Germinal center (tissue), 1 donor: ENCODE measurements around the gene VANGL1.

ENCODE experiments used
- DNase-seq: peaks from one replicate; pipeline ENCODE4 v3.0.0; 2012; ENCODE audit warnings: mixed read lengths, low spot score

Gene VANGL1

DNA sequence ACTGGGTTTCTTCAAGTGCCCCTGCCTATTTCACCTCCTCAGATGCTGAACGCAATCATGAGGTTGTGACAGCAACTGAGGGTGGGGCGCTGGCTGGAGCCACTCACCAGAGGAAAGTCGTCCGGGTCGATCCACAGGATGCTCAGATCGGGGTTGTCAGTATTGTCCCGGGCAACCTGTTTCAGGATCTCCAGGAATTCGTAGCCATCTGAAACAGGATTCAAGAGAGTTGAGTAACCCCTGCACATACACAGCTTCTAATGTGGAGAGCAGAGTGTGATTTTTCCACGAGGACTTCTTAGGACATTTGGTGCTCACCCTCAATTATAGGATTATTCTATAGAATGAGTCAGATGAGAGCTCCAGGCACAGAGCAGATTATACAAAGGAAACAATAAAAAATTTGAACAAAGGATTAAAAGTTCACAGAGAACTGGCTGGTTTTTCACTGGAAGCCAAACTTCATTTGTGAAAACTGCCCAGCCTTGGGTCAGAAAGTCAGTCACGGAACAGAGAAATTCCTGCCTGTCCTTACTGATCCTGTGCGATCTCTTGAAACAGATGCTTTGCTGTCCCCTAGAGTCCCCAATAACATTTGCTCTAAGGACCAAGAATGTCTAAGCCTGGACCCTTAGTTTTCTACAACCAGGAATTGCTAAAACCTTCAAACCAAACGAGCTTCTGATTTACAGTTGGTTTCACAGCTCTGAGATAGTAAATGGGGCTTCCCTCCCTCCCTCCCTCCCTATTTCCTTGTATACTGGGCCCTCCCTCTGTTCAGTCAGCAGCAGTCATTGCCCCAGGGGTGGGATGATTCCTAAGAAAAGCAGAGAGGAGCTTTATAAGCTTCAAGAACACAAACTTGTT lies 63.5 kb downstream of the VANGL1 start:
- DNase-seq, result no peak

DNA sequence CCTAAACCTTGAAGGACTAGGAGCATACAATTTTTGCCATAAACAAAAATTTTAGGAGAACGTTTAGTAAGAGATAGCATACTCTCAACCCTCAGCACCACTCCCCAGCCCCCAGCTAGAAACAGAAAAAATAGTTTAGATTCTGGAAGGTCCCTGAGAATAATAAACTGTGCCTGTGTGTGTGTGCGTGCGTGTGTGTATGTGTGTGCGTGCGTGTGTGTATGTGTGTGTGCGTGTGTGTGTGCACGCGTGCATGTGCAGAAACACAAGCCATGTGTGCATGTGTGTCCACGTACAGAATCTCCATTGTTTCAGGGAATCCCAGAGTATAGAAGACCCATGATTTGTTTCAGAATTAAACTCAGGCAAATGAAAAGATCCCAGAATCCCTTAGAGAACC lies 64.2 kb downstream of the VANGL1 start:
- no peak for DNase-seq

DNA sequence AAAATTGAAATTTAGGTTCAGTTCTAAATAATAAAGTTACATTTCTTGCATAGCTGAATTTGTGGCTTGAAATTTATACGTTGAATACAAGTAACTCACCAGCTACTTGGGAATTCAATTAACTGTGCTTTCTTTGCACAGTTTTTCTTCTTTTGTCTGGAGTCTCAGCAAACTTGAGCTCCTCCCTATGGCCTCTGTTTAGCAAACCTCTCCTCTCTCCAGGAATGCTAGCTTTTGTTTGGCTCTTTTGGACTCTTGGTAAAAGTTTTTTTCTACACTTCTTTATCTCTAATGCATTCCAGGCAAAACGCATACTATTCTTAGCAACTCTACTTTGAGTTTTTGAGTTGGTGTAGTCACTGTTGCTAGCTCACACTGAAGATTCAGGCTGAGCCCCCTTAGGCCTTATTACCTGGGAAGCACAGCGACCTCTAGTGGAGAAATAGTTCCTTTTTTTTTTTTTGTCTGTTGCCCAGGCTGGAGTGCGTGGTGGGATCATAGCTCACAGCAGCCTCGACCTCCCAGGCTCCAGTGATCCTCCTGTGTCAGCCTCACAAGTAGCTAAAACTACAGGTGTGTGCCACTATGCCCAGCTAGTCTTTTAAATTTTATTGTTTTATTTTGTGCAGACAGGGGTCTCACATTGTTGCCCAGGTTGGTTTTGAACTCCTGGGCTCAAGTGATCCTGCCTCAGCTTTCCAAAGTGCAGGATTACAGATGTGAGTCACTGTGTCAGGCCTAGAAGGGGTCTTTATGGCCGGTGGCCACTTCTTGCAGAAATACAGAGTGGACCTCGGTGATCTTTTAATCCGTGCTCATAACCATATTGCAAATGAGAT lies 65.0 kb downstream of the VANGL1 start:
- DNase-seq, result no peak

DNA sequence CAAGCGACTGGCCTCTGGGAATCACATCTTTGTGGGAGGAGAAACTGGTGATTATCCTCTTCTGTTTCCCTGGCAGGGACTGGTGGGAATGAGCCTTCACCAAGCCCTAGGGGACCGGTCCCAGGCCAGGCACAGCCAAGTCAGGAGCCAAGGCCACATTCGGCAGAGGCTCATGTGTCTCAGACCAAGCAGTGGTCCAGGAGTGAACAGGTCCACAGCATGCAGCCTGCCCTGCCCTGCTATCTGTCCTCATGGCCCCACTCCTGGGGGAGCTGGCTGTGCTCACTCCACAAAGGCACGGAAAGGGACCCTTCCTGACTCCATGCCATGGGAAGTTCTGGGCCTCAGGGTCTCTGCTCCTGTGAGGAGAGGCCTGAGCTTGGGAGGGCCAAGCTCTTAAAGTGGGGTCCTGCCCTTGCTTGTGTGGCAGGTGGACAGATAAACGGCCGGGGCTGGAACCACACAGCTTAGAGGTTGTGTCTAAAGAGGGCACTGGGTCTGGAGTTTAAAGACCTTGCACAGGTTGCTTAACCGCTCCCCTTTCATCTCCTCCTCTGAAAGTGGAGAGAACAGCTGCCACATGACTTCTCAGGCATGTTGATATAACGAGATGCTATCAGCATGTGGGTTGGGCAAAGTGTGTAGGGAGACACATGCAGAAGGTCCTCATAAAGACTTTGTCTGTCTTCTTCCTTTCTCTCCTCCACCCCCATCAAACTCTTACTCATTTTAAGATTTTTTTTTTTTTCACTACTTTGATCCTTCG lies 69.3 kb downstream of the VANGL1 start:
- no peak for DNase-seq

DNA sequence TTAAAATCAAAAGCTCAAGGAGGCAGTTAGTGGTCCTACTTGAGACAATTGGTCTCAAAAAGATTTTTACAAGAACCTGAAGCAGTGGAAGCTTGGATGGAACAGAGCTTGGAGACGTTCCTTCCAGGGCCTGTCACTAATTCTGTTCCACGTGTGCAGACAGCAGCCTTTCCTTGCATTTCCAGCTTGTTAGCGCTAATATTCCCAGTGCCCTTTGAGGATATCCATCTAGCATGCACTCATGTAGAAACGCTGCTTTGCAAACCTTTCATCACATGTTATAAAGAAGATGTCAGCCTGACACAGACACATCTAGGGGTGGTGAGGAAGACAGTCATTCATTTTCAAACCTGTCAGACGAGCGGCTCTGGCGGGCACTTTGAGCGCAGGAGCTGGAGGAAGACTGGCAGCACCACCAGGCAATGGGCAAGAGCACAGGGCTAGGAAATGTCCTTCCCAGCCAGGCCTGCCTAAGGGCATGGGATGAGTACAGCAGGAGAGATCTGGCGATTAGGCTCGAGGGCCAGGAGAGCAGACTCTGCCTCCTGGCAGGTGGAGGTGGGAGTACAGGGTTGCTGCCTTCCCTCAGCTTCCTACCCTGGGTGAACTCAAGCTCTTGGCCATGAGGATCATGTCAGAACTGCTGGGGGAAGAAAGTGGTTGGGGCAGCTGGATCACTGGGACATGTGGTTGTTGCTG lies 71.3 kb downstream of the VANGL1 start:
- DNase-seq, result no peak

- no peak for DNase-seq
Observed at GRCh38 chr1:115713906-115714305, 72.1 kb downstream of the VANGL1 start.

DNA sequence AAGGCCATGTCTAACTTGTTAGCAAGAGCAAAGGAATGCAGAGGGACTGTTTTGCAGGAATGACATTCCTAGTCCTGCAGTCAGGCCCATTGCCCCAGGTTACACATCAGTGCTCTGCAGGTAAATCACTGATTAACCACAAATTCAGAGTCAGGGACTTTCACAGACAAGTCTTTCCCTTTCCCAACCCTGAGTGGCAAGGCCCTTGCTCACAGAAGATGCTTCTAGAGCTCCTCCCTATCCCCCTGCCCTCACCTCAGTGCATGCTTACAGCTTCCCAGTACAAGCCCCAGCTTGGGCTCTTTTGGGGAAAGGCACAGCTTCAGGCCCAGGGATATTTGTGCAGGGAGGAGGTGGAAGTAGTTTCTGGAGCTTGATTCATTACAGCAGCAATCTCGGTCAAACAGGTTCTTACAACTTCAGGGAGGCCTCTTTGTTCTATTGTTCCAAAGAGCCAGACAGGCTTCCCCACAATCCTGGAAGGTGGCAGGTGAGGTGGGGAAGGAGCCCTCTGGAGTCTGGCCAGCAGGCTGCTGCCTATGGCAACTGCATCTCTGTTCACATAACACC lies 72.9 kb downstream of the VANGL1 start:
- no peak for DNase-seq

DNA sequence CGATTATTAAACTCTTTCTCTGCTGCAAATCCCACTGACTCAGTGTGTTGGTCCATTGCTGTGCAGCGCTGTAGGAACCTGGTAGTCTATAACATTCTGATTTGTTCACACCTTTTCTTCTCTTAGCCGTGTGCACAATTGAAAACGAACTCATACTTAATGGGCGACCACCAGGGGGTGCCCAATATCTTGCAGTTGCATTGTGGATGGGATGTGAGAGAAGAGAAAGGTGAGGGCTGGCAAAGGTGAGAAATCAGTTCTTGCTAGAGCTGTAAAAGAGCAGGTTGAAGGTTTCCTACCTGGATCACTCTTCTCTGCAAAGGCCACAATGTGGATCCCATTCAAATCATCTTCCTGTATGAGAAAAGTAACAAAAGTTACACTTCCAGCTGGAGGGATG lies 75.8 kb downstream of the VANGL1 start:
- no peak for DNase-seq

GRCh38 chr1:115718011-115718754 lies 76.4 kb downstream of the VANGL1 start:
- DNase-seq, result no peak

- no peak for DNase-seq
Observed at GRCh38 chr1:115719285-115719684, 77.5 kb downstream of the VANGL1 start.

- no peak for DNase-seq
Observed at GRCh38 chr1:115722221-115722620, 80.5 kb downstream of the VANGL1 start.

GRCh38 chr1:115723756-115724155 lies 82.0 kb downstream of the VANGL1 start:
- DNase-seq, result no peak

DNA sequence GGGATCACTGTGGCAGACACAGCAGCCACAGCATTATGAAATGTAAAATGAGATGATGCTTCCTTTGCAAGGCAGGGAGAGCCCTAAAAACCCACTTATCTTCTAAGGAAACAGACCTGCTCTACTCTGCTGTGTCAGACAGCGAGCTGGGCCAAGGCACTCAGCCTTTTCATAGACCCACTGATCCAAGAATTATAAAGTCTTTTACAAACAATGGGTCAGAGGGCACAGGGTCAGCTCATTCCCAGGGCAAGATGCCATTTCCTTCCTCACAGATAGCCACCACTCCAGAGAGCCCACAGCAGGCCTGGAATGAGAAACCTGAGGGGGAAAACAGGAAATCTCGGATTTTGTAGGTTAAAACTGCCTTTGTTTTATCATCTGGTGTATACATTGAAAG lies 83.8 kb downstream of the VANGL1 start:
- no peak for DNase-seq

DNA sequence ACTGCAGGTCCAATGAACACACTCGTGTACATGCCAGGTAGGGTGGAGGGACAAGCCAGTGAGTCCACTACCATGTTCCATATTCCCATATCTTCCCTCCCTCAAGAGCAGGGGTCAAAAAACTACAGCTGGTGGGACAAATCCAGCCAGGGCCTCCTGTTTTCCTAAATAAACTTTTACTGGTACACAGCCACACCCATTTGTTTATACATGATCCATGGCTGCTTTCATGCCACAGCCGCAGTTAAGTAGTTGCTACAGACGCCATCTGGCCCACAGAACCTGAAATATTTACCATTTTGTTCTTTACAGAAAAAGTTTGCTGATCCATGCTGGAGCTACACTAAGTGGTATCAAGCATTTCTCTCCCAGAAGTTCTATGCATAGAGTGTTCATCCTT lies 84.4 kb downstream of the VANGL1 start:
- no peak for DNase-seq

DNA sequence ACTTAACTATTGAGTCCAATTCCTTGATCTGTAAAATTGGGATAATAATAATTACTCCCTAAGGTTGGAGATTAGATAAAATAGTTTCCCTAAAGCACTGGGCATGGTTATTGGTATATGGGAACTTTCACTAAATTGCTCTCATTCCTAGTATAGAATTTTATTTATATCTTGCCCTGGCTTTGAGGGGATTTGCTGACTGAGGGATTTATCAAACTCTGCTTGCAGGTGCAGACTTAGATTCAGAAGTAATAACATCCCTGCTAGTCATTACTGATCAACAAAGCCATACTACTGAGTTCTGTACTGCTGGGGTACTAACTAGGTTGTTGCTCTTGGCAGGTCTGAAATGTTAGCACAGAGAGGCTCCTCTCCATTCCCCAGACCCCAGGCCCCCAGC lies 84.8 kb downstream of the VANGL1 start:
- no peak for DNase-seq

GRCh38 chr1:115727706-115728249 lies 86.0 kb downstream of the VANGL1 start:
- no peak for DNase-seq

- DNase-seq, result no peak
Observed at GRCh38 chr1:115728341-115728740, 86.6 kb downstream of the VANGL1 start.

DNA sequence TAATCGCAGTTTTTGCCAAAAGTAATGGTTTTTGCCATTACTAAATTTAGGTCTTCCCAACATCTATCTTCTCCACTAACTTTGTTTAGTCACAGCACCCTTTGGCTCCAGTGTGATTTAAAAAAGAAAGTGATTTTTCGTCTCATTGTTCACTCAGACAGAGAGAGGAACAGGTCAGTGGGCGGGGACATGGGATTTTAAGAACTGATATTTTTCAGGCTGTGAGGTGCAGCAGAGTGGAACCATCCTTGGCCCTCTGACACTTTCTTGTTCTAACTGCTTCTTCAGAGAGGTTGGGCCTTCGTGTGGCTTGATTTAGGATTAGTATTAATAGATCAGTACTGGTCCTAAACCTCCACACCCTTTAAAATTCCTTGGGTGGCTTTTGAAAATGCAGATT lies 88.0 kb downstream of the VANGL1 start:
- DNase-seq, result no peak

GRCh38 chr1:115732316-115732715 lies 90.5 kb downstream of the VANGL1 start:
- no peak for DNase-seq

DNA sequence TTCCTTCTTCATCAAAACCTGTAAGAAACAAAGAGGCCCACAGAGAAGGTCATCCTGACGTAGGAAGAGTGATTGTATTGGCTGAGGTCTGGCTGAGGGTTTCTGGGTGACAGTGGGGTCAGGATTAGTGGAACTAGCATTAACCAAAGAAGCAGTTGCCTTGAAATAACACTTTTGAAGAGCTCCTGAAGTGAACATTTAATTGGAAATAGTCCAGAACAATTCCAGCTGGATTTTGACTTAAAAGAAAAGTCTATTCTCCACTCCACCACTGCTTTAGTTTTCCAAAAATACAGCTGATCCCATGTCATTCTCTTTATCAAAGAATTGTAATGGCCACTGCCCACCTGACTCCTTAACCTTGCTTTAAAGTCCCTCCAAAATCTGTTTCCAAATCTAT lies 99.0 kb downstream of the VANGL1 start:
- no peak for DNase-seq
